ENCODE results near the gene RPUSD1. TPM values are rescaled to one million over a fixed set of nuclear protein-coding genes. Genes with fewer than 3 reads are reported as not detected.

Gene RPUSD1
- total RNA-seq, 1 donor from 2014 or later: 9.0 TPM

DNA sequence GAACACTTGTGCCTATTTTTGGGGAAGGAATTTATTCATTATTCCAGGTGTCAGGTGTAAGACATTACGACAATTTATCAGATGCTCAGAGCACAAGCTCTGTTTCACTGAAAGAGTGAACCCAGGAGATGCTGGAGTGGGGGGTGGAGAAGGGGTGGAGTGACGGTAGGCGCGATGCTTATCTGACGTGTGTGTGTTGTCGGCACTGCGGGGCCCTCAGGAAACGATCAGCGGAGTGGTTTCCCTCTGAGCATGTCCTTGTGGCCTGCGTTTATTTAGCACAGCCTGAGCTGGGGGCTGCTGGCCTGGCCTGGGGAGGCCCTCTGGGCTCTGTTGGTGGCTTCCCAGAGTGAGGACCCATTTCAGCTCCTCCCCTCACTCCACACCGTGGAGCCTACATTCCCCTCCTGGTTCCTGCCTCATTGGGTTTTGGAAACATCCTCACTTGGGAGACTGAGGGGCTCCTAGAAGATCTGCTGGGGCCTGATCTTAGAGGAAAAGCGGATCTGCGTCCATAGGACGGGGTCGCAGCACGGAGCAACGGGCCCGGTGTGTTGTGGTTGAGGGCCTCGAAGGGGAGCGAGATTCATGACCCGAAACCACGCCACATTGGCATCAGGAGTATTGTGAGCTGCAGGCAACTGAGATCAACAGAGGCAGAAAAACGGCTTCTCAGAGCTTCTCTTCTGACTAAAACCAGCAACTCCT, 31.3 kb upstream of the RPUSD1 start:
- no peak for DNase-seq (ENCODE audit: low spot score)
- ATAC-seq: no peak

- ATAC-seq: no peak
- no peak for DNase-seq (ENCODE audit: low spot score)
Observed at GRCh38 chr16:818592-818991, 30.4 kb upstream of the RPUSD1 start.

- ATAC-seq: no peak
- DNase-seq (ENCODE audit: low spot score): no peak
Observed at GRCh38 chr16:818132-818531, 30.0 kb upstream of the RPUSD1 start.

- no peak for ATAC-seq
- no peak for DNase-seq (ENCODE audit: low spot score)
Observed at GRCh38 chr16:817001-817906, 29.1 kb upstream of the RPUSD1 start.

DNA sequence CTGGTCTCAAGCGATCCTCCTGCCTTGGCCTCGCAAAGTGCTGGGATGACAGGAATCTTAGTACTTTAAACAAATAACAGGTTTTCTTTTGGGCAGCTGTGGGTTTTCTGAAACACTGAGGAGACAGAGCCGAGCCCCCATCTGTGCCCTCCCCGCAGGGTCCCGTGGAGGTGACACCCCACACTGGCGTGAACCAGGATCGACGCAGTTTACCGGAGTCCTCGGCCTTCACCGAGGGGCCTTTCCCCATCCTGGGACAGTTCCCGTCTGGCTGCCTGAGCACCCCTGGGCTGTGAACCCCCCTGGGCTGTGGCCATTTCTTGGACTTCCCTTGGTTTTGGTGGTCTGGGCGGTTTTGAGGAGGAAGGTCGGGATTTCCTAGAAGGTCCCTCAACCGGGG, 27.7 kb upstream of the RPUSD1 start:
- ATAC-seq: no peak
- no peak for DNase-seq (ENCODE audit: low spot score)

DNA sequence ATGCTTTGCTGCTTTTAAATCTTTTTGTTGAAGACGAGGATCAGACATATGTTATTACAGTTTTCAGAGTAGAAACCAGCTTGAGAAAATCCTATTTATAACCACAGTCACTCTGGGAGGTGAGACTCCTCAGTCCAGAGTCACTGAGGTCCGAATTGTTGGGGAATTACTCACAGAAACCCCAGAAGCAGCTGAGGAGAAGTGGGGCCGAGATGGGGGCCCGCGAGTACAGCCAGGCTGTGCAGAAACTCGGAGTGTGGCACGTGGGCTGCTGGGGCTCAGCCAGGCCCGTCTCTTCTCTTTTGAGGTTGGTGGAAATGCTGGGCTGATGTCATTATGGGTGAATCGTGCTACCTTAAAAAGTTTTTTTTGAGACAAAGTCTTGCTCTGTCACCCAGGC, 26.8 kb upstream of the RPUSD1 start:
- ATAC-seq: no peak

DNA sequence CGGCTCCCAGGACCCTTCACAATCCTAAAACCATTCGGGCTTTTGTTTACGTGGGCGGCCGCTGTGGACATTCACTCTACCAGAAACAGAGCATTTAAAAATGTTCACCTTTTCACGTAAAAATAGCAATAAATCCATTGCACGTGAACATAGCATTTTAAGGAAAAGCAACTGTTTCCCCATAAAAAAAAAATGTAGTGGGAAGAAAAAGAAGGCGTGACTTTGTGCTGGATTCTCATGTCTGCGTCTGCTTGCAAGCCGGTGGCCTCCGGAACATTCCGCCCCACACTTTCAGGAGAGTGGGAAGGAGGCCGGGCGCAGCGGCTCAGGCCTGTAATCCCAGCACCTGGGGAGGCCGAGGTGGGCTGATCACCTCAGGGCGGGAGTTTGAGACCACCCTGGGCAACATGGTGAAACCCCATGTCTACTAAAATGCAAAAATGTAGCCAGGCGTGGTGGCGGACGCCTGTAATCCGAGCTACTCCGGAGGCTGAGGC, 25.8 kb upstream of the RPUSD1 start:
- ATAC-seq (no peak), DNase-seq (ENCODE audit: low spot score) (no peak)

More for the DNA sequence above, 26.8 kb upstream of the RPUSD1 start:
- no peak for DNase-seq (ENCODE audit: low spot score)

GRCh38 chr16:813204-813915, 25.2 kb upstream of the RPUSD1 start:
- ATAC-seq (peak; percentile 54), DNase-seq (ENCODE audit: low spot score) (no peak)

- no peak for DNase-seq (ENCODE audit: low spot score)
Observed at GRCh38 chr16:808085-808386, 19.9 kb upstream of the RPUSD1 start.

GRCh38 chr16:807347-808084, 19.3 kb upstream of the RPUSD1 start:
- DNase-seq (ENCODE audit: low spot score) (peak; percentile 91), ATAC-seq (peak; percentile 98)

More at GRCh38 chr16:808085-808386, 19.9 kb upstream of the RPUSD1 start:
- ATAC-seq: no peak

DNA sequence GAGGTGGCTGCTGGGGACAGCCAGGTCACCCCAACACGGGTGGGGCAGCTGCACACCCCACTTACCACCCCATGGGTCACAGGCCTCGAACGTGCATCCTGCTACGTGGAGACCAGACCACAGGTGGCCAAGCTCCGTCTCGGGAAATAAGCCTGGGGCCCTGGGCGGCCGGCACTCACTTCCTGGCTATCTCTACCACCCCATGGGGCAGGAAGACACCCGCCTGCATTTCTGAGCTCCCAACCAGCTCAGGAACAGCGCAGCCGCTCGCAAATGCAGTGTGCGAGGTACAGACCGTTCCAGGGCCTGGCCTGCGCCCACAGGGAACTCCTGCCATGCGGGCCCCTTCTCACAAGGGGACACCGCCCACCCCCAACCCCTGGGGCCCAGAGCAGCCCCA, 17.3 kb upstream of the RPUSD1 start:
- DNase-seq (ENCODE audit: low spot score) (no peak), ATAC-seq (no peak)

GRCh38 chr16:804193-805048, 16.2 kb upstream of the RPUSD1 start:
- no peak for ATAC-seq
- no peak for DNase-seq (ENCODE audit: low spot score)

GRCh38 chr16:803754-804080, 15.5 kb upstream of the RPUSD1 start:
- ATAC-seq (no peak), DNase-seq (ENCODE audit: low spot score) (no peak)

- no peak for DNase-seq (ENCODE audit: low spot score)
- ATAC-seq: no peak
Observed at GRCh38 chr16:802914-803753, 15.0 kb upstream of the RPUSD1 start.

DNA sequence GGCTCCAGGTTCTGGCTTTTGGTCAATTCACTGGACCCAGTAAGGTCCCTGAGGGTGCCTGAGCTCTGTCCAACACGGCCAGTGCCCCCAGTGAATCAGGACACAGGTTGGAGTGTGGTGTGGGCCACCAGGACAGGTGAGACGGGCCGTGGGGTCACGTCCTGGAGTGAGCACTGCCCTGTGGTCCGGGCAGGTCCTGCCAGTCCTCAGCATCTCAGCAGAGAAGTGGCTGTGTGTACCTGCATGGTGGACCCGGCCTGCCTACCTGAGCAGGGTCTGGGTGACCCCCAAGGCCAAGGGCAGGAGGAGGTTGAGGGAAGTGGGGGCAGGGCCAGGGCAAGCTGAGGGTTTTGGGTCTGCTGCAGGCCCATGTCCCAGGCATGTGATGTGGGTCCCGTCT, 14.3 kb upstream of the RPUSD1 start:
- ATAC-seq (no peak), DNase-seq (ENCODE audit: low spot score) (no peak)

GRCh38 chr16:801584-802363, 13.6 kb upstream of the RPUSD1 start:
- no peak for ATAC-seq
- no peak for DNase-seq (ENCODE audit: low spot score)

GRCh38 chr16:800834-801511, 12.8 kb upstream of the RPUSD1 start:
- ATAC-seq (no peak), DNase-seq (ENCODE audit: low spot score) (no peak)
